Astrocyte (in vitro differentiated cells and primary cell): ENCODE data around the gene ZNF124. TPM values are rescaled to one million over a fixed set of nuclear protein-coding genes. Genes with fewer than 3 reads are reported as not detected.

Source experiments
- DNase-seq: peaks from one replicate; pipeline ENCODE4 v3.0.0-alpha.2; 2010; ENCODE audit warnings: low read depth
- FAIRE-seq: peaks from 2 replicates; lab custom pipeline; 2011; peaks lifted over from hg19 to GRCh38; lab: Jason Lieb, UNC
- H2AFZ ChIP-seq: 2 replicates; pipeline ENCODE4 v1.6.0; 2012; ENCODE audit warnings: low read depth, low read length, inconsistent platforms
- H3K27ac ChIP-seq: 2 replicates; pipeline ENCODE4 v1.5.1; 2011; ENCODE audit warnings: low read depth, low read length, inconsistent platforms
- H3K27me3 ChIP-seq: 2 replicates; pipeline ENCODE4 v1.6.0; 2011; ENCODE audit warnings: low read length, inconsistent platforms; ENCODE audit not compliant: insufficient read depth
- H3K36me3 ChIP-seq: 2 replicates; pipeline ENCODE4 v1.5.1; 2011; ENCODE audit warnings: low read length, inconsistent platforms; ENCODE audit not compliant: insufficient read depth
- H3K4me1 ChIP-seq: 2 replicates; pipeline ENCODE4 v1.5.1; 2011; ENCODE audit warnings: low read length, inconsistent platforms; ENCODE audit not compliant: insufficient read depth
- H3K4me2 ChIP-seq: 2 replicates; pipeline ENCODE4 v1.6.0; 2012; ENCODE audit warnings: low read length, inconsistent platforms
- H3K4me3 ChIP-seq: 2 replicates; pipeline ENCODE4 v1.5.1; 2011; ENCODE audit warnings: low read depth, mild to moderate bottlenecking, low read length, inconsistent platforms; ENCODE audit not compliant: insufficient read depth
- H3K79me2 ChIP-seq: 2 replicates; pipeline ENCODE4 v1.6.0; 2012; ENCODE audit warnings: mild to moderate bottlenecking, low read length, inconsistent platforms; ENCODE audit not compliant: insufficient read depth
- H3K9ac ChIP-seq: 2 replicates; pipeline ENCODE4 v1.6.0; 2012; ENCODE audit warnings: mild to moderate bottlenecking, low read length, inconsistent platforms
- H3K9me3 ChIP-seq: 2 replicates; pipeline ENCODE4 v1.5.1; 2012; ENCODE audit warnings: low read depth, mild to moderate bottlenecking, low read length, inconsistent platforms; ENCODE audit not compliant: insufficient read depth
- H4K20me1 ChIP-seq: 2 replicates; pipeline ENCODE4 v1.6.0; 2012; ENCODE audit warnings: low read length, inconsistent platforms; ENCODE audit not compliant: insufficient read depth
- H3K27ac Mint-ChIP-seq: one replicate; pipeline ENCODE4 v1.8.0; 2021; ENCODE audit warnings: mild to moderate bottlenecking, mixed read lengths; ENCODE audit not compliant: unreplicated experiment
- H3K27me3 Mint-ChIP-seq: one replicate; pipeline ENCODE4 v1.8.0; 2021; ENCODE audit warnings: low read depth, mixed read lengths; ENCODE audit not compliant: unreplicated experiment
- H3K36me3 Mint-ChIP-seq: one replicate; pipeline ENCODE4 v1.8.0; 2021; ENCODE audit warnings: low read depth, mixed read lengths; ENCODE audit not compliant: unreplicated experiment
- H3K4me1 Mint-ChIP-seq: one replicate; pipeline ENCODE4 v1.8.0; 2021; ENCODE audit warnings: low read depth, mixed read lengths; ENCODE audit not compliant: unreplicated experiment
- H3K4me3 Mint-ChIP-seq: one replicate; pipeline ENCODE4 v1.8.0; 2021; ENCODE audit warnings: mild to moderate bottlenecking, moderate library complexity, mixed read lengths; ENCODE audit not compliant: unreplicated experiment
- H3K9me3 Mint-ChIP-seq: one replicate; pipeline ENCODE4 v1.8.0; 2021; ENCODE audit warnings: mild to moderate bottlenecking, mixed read lengths; ENCODE audit not compliant: unreplicated experiment
- EZH2 ChIP-seq: IDR thresholded peaks from 2 replicates; pipeline ENCODE4 v1.6.1; 2012; ENCODE audit warnings: mild to moderate bottlenecking, low read length, inconsistent platforms; ENCODE audit not compliant: insufficient read depth
- total RNA-seq: library from RNA; stranded (reverse); gene quantifications from 2 replicates; pipeline ENCODE4 v1.2.1, GENCODE V29; 2021
- TF ChIP-seq, protein P1 (sequence below): IDR thresholded peaks from 2 replicates; pipeline ENCODE4 v1.5.1; 2011; ENCODE audit warnings: low read depth, mild to moderate bottlenecking, inconsistent platforms, low read length, moderate library complexity; ENCODE audit not compliant: insufficient read depth

ZNF124 gene
- total RNA-seq, 1 donor from 2014 or later, result 36.5 TPM

DNA sequence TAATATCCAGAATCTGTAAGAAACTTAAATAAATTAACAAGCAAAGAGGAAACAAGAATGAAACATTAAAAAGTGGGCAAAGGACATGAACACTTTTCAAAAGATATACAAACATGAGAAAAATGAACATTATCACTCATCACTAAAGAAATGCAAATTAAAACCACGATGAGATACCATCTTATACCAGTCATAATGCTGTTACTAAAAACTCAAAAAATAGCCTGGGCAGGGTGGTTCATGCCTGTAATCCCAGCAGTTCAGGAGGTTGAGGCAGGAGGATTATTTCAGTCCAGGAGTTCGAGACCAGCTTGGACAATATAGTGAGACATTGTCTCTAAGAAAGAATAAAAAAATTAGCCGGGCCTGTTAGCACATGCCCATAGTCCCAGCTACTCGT is 6.1 kb downstream of the ZNF124 start:
- no peak overlapping the region for H3K27ac Mint-ChIP-seq
- Histone ChIP-seq H3K4me2 (no peak overlapping the region), H3K4me1 (no peaks in the 10 kb centered on the region), H3K9me3 (peaks cover 3% of the 10 kb centered on the region), H4K20me1 (peaks cover 55% of the 10 kb centered on the region), H3K27ac (no peak overlapping the region), H3K9ac (no peak overlapping the region), H3K4me3 (no peak overlapping the region), H2AFZ (no peak overlapping the region), H3K36me3 (no peaks in the 10 kb centered on the region), H3K27me3 (no peaks in the 10 kb centered on the region), H3K79me2 (peaks cover 91% of the 10 kb centered on the region)
- FAIRE-seq (no peak), DNase-seq (no peak)
- TF ChIP-seq, protein P1, sequence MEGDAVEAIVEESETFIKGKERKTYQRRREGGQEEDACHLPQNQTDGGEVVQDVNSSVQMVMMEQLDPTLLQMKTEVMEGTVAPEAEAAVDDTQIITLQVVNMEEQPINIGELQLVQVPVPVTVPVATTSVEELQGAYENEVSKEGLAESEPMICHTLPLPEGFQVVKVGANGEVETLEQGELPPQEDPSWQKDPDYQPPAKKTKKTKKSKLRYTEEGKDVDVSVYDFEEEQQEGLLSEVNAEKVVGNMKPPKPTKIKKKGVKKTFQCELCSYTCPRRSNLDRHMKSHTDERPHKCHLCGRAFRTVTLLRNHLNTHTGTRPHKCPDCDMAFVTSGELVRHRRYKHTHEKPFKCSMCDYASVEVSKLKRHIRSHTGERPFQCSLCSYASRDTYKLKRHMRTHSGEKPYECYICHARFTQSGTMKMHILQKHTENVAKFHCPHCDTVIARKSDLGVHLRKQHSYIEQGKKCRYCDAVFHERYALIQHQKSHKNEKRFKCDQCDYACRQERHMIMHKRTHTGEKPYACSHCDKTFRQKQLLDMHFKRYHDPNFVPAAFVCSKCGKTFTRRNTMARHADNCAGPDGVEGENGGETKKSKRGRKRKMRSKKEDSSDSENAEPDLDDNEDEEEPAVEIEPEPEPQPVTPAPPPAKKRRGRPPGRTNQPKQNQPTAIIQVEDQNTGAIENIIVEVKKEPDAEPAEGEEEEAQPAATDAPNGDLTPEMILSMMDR, result no peak
- no peak for TF ChIP-seq EZH2
- H3K36me3 Mint-ChIP-seq, result peaks cover 27% of the 10 kb centered on the region
- H3K9me3 Mint-ChIP-seq, result peaks cover 19% of the 10 kb centered on the region
- peaks cover 5% of the 10 kb centered on the region for H3K4me1 Mint-ChIP-seq
- no peak overlapping the region for H3K4me3 Mint-ChIP-seq
- H3K27me3 Mint-ChIP-seq, result no peaks in the 10 kb centered on the region

DNA sequence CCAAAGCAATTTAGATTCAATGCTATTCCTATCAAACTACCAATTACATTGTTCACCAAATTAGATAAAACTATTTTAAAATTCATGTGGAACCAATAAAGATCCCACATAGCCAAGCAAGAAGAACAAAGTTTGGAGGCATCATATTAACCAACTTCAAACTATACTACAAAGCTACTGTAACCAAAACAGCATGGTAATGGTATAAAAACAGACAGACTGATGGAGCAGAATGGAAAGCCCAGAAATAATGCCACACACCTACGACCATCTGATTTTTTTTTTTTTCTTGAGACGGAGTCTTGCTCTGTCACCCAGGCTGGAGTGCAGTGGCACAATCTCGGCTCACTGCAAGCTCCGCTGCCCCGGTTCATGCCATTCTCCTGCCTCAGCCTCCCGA is 7.1 kb downstream of the ZNF124 start:
- H3K4me3 Mint-ChIP-seq, result no peak overlapping the region
- Histone ChIP-seq H3K27me3 (no peaks in the 10 kb centered on the region), H2AFZ (no peak overlapping the region), H3K36me3 (no peaks in the 10 kb centered on the region), H4K20me1 (peaks cover 55% of the 10 kb centered on the region), H3K4me3 (no peak overlapping the region), H3K4me2 (no peak overlapping the region), H3K9me3 (peaks cover 3% of the 10 kb centered on the region), H3K79me2 (peaks cover 95% of the 10 kb centered on the region), H3K9ac (no peak overlapping the region), H3K4me1 (no peaks in the 10 kb centered on the region), H3K27ac (no peak overlapping the region)
- H3K27ac Mint-ChIP-seq, result no peak overlapping the region
- peaks cover 23% of the 10 kb centered on the region for H3K9me3 Mint-ChIP-seq
- FAIRE-seq (no peak), DNase-seq (no peak)
- peaks cover 5% of the 10 kb centered on the region for H3K4me1 Mint-ChIP-seq
- peaks cover 28% of the 10 kb centered on the region for H3K36me3 Mint-ChIP-seq
- no peaks in the 10 kb centered on the region for H3K27me3 Mint-ChIP-seq
- no peak for TF ChIP-seq EZH2
- TF ChIP-seq, protein P1, result no peak

DNA sequence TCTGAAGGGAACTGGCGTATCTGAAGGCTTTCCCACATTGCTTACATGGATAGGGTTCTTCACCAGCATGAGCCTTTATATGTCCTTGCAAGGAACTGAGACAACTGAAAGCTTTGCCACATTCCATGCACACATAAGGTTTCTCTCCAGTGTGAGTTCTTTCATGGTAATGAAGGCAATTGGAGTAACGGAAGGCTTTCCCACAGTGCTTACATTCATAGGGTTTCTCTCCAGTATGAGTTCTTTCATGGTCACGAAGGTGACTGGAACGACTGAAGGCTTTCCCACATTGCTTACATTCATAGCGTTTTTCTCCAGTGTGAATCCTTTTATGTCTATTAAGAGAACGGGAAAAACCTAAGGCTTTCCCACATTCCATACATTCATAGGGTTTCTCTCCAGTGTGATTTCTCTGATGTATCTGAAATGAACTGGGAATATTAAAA is 15.0 kb downstream of the ZNF124 start:
- no peak overlapping the region for H3K27ac ChIP-seq
- H3K4me3 ChIP-seq, result no peak overlapping the region
- no peak overlapping the region for H3K4me2 ChIP-seq
- Mint-ChIP-seq H3K36me3 (peaks cover 67% of the 10 kb centered on the region), H3K4me1 (no peaks in the 10 kb centered on the region), H3K4me3 (no peak overlapping the region), H3K9me3 (peaks cover 61% of the 10 kb centered on the region), H3K27me3 (no peaks in the 10 kb centered on the region), H3K27ac (no peak overlapping the region)
- TF ChIP-seq, protein P1, result no peak
- no peak for TF ChIP-seq EZH2
- H2AFZ ChIP-seq, result no peak overlapping the region
- FAIRE-seq (no peak), DNase-seq (no peak)
- H4K20me1 ChIP-seq, result peaks cover 2% of the 10 kb centered on the region
- H3K9me3 ChIP-seq, result peaks cover 40% of the 10 kb centered on the region
- no peaks in the 10 kb centered on the region for H3K27me3 ChIP-seq
- peaks cover 35% of the 10 kb centered on the region for H3K36me3 ChIP-seq
- no peaks in the 10 kb centered on the region for H3K4me1 ChIP-seq
- H3K79me2 ChIP-seq, result peaks cover 46% of the 10 kb centered on the region
- no peak overlapping the region for H3K9ac ChIP-seq
